Activated B cell treated with CpG ODN at 0.5 μM for 24 hours (primary cell): ENCODE data around the gene CNR2. TPM values are rescaled to one million over a fixed set of nuclear protein-coding genes. Genes with fewer than 3 reads are reported as not detected.
"Not testable (repeated sequence)": the region's sequence is repeated elsewhere in the genome, so short reads cannot be mapped to it uniquely, and the experiment has no call there.

ENCODE experiments used
- ATAC-seq: fragments of 200-7000 bp; cut with Tn5 transposase; one replicate; pipeline ENCODE4 v1.10.0; 2021; ENCODE audit warnings: low read depth, mild to moderate bottlenecking, moderate library complexity
- CTCF ChIA-PET: fragments of 350-600 bp; sonication (Branson Sonifier 250); formaldehyde crosslinking; loops from one replicate; lab custom pipeline; 2021; ENCODE audit warnings: antibody characterized with exemption; lab: Charles Lee
- POLR2A ChIA-PET: fragments of 350-600 bp; sonication (Branson Sonifier 250); formaldehyde crosslinking; loops from one replicate; lab custom pipeline; 2021; ENCODE audit warnings: antibody characterized with exemption; lab: Charles Lee
- DNase-seq: peaks from one replicate; pipeline ENCODE4 v3.0.0; 2022
- H3K27ac Mint-ChIP-seq: one replicate; pipeline ENCODE4 v1.8.0; 2020; ENCODE audit warnings: mixed read lengths
- H3K27me3 Mint-ChIP-seq: one replicate; pipeline ENCODE4 v1.8.0; 2021; ENCODE audit warnings: mixed read lengths
- H3K36me3 Mint-ChIP-seq: one replicate; pipeline ENCODE4 v1.8.0; 2021; ENCODE audit warnings: low read depth, mixed read lengths
- H3K4me1 Mint-ChIP-seq: one replicate; pipeline ENCODE4 v1.8.0; 2021; ENCODE audit warnings: mixed read lengths
- H3K4me3 Mint-ChIP-seq: one replicate; pipeline ENCODE4 v1.8.0; 2020; ENCODE audit warnings: mild to moderate bottlenecking, mixed read lengths
- H3K9me3 Mint-ChIP-seq: one replicate; pipeline ENCODE4 v1.8.0; 2020; ENCODE audit warnings: mixed read lengths
- intact Hi-C: fragments of 100-400 bp; cut with micrococcal nuclease; formaldehyde crosslinking; loops from one replicate; pipeline ENCODE4 v1.15.1; 2024
- total RNA-seq: library from RNA; stranded (reverse); gene quantifications from 2 replicates; pipeline ENCODE4 v1.2.3, GENCODE V29; 2022
- TF ChIP-seq, protein P1 (sequence below): fragments of 200-600 bp; IDR thresholded peaks from one replicate; pipeline ENCODE4 v1.8.0; 2022; ENCODE audit warnings: antibody characterized with exemption, mild to moderate bottlenecking

CNR2 gene
- total RNA-seq, 1 donor from 2014 or later, result 51.0 TPM

DNA sequence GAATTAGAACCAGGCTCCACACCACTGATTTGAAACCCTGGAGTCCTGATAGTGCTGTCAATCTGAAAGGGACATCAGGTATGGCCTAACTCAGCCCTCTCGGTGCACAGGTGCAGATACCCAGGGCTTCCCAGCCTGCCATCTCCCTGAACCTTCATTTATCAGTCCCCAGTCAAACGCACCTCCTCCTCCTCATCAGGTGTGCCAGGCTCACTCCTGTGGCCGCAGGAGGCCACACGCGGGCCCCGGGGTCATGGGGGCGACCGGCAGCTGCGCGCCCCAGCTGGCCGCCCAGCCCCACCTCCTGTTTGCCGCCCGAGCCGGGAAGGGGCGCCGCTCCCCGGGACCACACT is 45.6 kb downstream of the CNR2 start:
- H3K9me3 Mint-ChIP-seq, result no peaks in the 10 kb centered on the region
- no peak for DNase-seq
- H3K36me3 Mint-ChIP-seq, result peaks cover 27% of the 10 kb centered on the region
- H3K4me3 Mint-ChIP-seq, result peak overlapping the region; percentile 84
- no peak for ATAC-seq
- H3K27me3 Mint-ChIP-seq, result no peaks in the 10 kb centered on the region
- CTCF ChIA-PET, result interaction anchor here (1.4 to 3.5 kb wide), 3 partner anchors 49 to 96 kb away, joined by 3 to 23 read pairs (median 21); no protein-coding TSS in a partner anchor
- no peak overlapping the region for H3K27ac Mint-ChIP-seq
- POLR2A ChIA-PET, result interaction anchor here (3.4 kb wide), 3 partner anchors 41 to 49 kb away, joined by 13 to 17 read pairs (median 15); partner anchors contain the start of gene CNR2
- H3K4me1 Mint-ChIP-seq, result peaks cover 36% of the 10 kb centered on the region
- TF ChIP-seq, protein P1, sequence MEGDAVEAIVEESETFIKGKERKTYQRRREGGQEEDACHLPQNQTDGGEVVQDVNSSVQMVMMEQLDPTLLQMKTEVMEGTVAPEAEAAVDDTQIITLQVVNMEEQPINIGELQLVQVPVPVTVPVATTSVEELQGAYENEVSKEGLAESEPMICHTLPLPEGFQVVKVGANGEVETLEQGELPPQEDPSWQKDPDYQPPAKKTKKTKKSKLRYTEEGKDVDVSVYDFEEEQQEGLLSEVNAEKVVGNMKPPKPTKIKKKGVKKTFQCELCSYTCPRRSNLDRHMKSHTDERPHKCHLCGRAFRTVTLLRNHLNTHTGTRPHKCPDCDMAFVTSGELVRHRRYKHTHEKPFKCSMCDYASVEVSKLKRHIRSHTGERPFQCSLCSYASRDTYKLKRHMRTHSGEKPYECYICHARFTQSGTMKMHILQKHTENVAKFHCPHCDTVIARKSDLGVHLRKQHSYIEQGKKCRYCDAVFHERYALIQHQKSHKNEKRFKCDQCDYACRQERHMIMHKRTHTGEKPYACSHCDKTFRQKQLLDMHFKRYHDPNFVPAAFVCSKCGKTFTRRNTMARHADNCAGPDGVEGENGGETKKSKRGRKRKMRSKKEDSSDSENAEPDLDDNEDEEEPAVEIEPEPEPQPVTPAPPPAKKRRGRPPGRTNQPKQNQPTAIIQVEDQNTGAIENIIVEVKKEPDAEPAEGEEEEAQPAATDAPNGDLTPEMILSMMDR, result no peak
- intact Hi-C loops, result no loop called here

DNA sequence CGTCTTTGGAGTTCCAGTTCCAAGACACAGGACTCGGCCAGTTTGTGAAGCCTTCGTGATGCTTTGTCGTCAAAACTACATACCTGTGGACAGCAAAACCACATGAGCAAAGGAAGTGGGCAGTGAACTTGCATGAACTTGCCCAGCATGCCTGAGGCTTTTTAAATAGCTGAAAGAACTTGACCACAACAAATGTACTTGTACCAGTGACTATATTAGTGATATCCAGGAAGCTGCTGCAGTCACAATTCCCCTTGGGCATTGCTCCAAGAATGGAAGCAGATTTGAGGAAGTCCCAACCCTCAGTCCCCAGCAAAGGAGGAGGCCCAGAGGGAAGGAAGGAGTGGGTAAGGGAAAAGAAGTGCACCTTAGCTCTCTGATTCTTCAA is 47.6 kb downstream of the CNR2 start:
- CTCF ChIA-PET, result interaction anchor here (1.1 kb wide), 1 partner anchor 55 kb away, joined by 3 read pairs; no protein-coding TSS in a partner anchor
- Mint-ChIP-seq H3K27ac (no peak overlapping the region), H3K27me3 (no peaks in the 10 kb centered on the region), H3K36me3 (peaks cover 29% of the 10 kb centered on the region), H3K4me1 (peaks cover 32% of the 10 kb centered on the region), H3K4me3 (no peak overlapping the region), H3K9me3 (no peaks in the 10 kb centered on the region)
- DNase-seq, result no peak
- no peak for ATAC-seq
- intact Hi-C loops, result no loop called here
- TF ChIP-seq, protein P1, result no peak
- POLR2A ChIA-PET, result interaction anchor here (1.4 kb wide), 1 partner anchor 40 kb away, joined by 3 read pairs; the partner anchor contains the start of gene HMGCL

DNA sequence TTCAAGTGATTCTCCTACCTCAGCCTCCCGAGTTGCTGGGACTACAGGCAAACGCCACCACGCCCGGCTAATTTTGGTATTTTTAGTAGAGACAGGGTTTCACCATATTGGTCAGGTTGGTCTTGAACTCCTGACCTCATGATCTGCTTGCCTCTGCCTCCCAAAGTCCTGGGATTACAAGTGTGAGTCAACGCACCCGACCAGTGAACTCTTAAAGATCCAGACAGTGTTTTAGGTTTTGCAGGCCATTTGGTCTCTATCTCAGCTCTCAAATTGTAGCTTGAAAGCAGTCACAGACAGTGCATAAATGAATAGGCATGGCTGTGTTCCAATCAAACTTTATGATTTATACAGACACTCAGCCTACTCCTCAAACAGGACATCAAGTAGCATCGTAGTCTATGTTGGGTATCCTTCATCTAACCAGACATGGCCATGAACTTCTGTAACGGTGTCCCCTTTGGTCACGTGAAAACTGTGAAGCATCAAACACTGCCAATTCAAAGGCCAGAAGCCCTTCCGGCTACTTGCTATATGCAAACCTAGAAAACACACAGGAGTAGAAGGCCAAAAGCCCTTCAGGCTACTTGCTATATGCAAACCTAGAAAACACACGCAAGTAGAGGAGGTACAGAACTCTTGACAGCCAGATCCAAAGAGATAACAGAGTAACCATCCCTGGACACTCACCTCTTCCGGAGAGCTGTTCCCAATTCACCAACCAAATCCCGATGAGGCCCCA is 48.2 kb downstream of the CNR2 start:
- H3K9me3 Mint-ChIP-seq, result no peaks in the 10 kb centered on the region
- no peak overlapping the region for H3K4me3 Mint-ChIP-seq
- CTCF ChIA-PET, result no interaction called here
- TF ChIP-seq, protein P1, result no peak
- DNase-seq (no peak), ATAC-seq (no peak)
- no peaks in the 10 kb centered on the region for H3K27me3 Mint-ChIP-seq
- intact Hi-C loops, result no loop called here
- H3K4me1 Mint-ChIP-seq, result peaks cover 29% of the 10 kb centered on the region
- H3K27ac Mint-ChIP-seq, result no peak overlapping the region
- POLR2A ChIA-PET, result interaction anchor here (1.4 kb wide), 1 partner anchor 40 kb away, joined by 3 read pairs; the partner anchor contains the start of gene HMGCL
- H3K36me3 Mint-ChIP-seq, result peaks cover 31% of the 10 kb centered on the region

DNA sequence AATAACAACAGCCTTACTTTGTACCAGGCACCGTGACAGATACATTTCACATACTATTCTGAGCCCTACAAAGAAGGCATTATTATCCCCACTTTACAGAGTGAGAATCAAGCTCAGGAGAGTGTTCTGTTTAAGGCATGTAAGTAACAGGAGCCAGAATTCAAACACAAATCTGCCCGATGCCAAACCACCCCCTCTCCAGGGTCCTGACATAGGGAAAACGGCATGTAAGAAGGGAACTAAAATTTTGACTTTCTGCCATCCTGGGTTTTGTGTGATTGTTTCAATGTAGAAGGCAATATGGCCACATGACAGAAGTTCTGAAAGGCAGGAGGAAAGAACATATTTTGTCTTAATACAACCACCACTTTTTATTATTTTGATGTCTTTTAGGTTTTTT is 50.5 kb downstream of the CNR2 start:
- intact Hi-C loops, result no loop called here
- POLR2A ChIA-PET, result no interaction called here
- Mint-ChIP-seq H3K27ac (no peak overlapping the region), H3K4me3 (no peak overlapping the region), H3K27me3 (no peaks in the 10 kb centered on the region), H3K9me3 (no peaks in the 10 kb centered on the region), H3K4me1 (peaks cover 15% of the 10 kb centered on the region), H3K36me3 (peaks cover 50% of the 10 kb centered on the region)
- DNase-seq (no peak), ATAC-seq (no peak)
- CTCF ChIA-PET, result no interaction called here
- TF ChIP-seq, protein P1, result no peak

DNA sequence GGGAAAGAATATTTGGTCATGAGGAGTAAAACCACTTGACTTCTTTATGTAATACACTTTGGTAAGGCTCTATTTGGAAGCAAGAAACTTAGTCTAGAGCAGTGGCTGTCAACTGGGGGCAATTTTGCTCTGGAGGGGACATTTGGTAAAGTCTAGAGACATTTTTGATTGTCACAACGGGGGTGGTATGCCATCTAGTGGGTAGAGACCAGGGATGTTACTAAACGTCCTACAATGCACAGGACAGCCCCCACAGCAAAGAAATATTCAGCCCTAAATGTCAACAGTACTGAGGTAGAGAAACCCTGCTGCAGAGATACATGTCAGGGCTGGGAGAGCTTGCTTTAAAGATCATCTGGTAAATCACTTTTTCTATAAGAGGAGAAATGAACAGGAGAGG is 58.6 kb downstream of the CNR2 start:
- Mint-ChIP-seq H3K4me3 (no peak overlapping the region), H3K4me1 (no peaks in the 10 kb centered on the region), H3K27me3 (no peaks in the 10 kb centered on the region), H3K36me3 (peaks cover 51% of the 10 kb centered on the region), H3K27ac (no peak overlapping the region), H3K9me3 (no peaks in the 10 kb centered on the region)
- DNase-seq (no peak), ATAC-seq (no peak)
- intact Hi-C loops, result loop anchor here (1.0 kb wide), 2 partner anchors 82 to 86 kb away; no protein-coding TSS in a partner anchor
- TF ChIP-seq, protein P1, result no peak
- POLR2A ChIA-PET, result interaction anchor here (0.7 kb wide), 1 partner anchor 23 kb away, joined by 4 read pairs; no protein-coding TSS in a partner anchor
- CTCF ChIA-PET, result interaction anchor here (0.7 to 2.2 kb wide), 5 partner anchors 29 to 83 kb away, joined by 3 to 12 read pairs (median 7); partner anchors contain the start of gene HMGCL

DNA sequence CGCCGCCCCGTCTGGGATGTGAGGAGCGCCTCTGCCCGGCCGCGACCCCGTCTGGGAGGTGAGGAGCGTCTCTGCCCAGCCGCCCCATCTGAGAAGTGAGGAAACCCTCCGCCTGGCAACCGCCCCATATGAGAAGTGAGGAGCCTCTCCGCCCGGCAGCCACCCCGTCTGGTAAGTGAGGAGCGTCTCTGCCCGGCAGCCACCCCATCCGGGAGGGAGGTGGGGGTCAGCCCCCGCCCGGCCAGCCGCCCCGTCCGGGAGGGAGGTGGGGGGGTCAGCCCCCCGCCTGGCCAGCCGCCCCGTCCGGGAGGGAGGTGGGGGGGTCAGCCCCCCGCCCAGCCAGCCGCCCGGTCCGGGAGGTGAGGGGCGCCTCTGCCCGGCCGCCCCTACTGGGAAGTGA is 60.0 kb downstream of the CNR2 start:
- H3K9me3 Mint-ChIP-seq, ATAC-seq, DNase-seq, H3K27me3 Mint-ChIP-seq, CTCF ChIA-PET, H3K4me1 Mint-ChIP-seq, POLR2A ChIA-PET, intact Hi-C loops, H3K4me3 Mint-ChIP-seq, H3K27ac Mint-ChIP-seq: not testable (repeated sequence)
- H3K36me3 Mint-ChIP-seq, result peaks cover 48% of the 10 kb centered on the region

DNA sequence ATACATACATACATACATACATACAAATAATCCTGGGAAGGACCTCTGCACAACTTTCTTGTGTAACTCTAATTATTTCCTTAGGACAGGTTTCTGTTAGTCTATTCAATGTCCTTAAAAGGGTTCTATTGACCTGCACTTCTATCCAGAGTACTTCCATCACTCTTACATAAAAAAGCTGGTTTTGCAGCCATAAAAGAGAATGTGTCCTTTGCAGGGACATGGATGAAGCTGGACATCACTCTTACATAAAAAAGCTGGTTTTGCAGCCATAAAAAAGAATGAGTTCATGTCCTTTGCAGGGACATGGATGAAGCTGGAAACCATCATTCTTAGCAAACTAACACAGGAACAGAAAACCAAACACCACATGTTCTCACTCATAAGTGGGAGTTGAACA is 61.8 kb downstream of the CNR2 start:
- H3K4me3 Mint-ChIP-seq, ATAC-seq, H3K4me1 Mint-ChIP-seq, DNase-seq, H3K9me3 Mint-ChIP-seq, intact Hi-C loops, H3K27ac Mint-ChIP-seq, H3K27me3 Mint-ChIP-seq: not testable (repeated sequence)
- ChIA-PET CTCF (interaction anchor here (1.3 kb wide), 1 partner anchor 42 kb away, joined by 3 read pairs; no protein-coding TSS in a partner anchor), POLR2A (interaction anchor here (0.6 kb wide), 1 partner anchor 77 kb away, joined by 5 read pairs; no protein-coding TSS in a partner anchor)
- H3K36me3 Mint-ChIP-seq, result peaks cover 55% of the 10 kb centered on the region
